T-helper 1 cell (primary cell): ENCODE results near the gene PHLDB3.

Source experiments
- DNase-seq, 5 donors: peaks; one replicate each; pipeline ENCODE4 v3.0.0-alpha.2; 2012 to 2020

Gene PHLDB3

DNA sequence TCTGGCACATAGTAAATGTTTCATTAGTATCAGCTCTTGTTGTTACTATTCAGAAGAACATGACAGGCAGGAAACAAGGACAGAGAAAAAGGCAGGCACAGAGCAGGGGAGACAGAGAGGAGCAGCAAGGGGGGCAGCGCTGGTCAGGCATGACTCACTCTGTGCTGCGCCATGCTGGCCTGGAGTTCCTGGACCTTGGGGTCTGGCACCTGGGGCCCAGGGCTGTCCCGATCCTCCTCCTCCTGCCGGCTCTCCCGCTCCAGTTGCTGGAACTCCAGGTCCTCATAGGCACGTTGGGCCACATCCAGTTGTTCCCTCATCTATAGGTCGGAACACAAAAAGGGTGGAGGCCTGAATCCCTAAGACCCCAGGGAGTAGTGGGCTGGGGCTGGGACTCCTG, 7.6 kb downstream of the PHLDB3 start:
- no peak for DNase-seq

DNA sequence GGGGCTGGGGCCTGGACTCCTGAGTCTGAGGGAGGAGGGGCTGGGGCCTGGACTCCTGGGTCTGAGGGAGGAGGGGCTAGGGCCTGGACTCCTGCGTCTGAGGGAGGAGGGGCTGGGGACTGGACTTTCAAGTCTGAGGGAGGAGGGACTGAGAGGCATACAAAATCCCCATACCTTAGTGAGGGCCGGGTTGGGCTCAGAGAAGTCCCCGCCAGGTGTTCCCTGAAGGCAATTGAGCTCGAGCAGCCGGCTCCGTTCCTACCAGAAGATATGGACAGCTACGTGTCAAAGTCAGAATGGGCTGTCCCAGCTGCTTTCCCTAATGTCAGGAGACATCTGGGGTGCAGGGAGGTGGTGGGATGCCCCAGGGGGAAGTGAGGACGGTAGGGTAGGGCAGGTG, 9.5 kb downstream of the PHLDB3 start:
- no peak for DNase-seq

- no peak for DNase-seq
Measured at GRCh38 chr19:43490759-43491158, 13.8 kb downstream of the PHLDB3 start.

- DNase-seq: no peak
Measured at GRCh38 chr19:43489979-43490599, 14.5 kb downstream of the PHLDB3 start.

GRCh38 chr19:43489310-43489709, 15.2 kb downstream of the PHLDB3 start:
- DNase-seq: no peak

DNA sequence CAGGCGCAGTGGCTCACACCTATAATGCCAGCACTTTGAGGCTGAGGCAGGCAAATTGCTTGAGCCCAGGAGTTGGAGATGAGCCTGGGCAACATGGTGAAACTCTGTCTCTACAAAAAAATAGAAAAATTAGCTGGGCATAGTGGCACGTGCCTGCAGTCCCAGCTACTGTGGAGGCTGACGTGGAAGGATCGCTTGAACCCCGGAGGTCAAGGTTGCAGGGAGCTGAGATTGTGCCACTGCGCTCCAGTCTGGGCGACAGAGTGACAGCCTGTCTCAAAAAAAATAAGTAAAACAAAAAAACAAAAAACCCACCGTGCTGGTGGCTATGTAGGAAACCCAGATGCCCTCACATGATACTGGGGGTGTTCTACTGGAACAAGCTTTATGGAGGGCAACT, 16.4 kb downstream of the PHLDB3 start:
- DNase-seq: no peak

DNA sequence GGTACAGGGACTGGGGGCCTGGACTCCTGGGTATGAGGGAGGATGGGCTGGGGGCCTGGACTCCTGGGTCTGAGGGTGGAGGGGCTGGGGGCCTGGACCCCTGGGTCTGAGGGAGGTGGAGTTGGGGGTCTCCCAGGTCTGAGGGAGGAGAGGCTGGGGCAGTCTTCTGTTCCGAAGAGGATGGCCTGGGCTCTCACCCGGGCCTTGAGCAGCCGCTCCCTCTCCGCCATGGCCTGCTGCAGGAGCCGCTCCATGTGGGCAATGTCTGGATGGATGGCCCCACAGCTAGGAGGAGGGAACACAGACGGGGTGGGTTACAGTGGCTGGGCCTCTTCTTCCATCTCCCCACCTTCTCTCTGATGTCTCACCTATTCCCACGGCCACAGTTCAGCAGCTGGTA, 18.1 kb downstream of the PHLDB3 start:
- no peak for DNase-seq

DNA sequence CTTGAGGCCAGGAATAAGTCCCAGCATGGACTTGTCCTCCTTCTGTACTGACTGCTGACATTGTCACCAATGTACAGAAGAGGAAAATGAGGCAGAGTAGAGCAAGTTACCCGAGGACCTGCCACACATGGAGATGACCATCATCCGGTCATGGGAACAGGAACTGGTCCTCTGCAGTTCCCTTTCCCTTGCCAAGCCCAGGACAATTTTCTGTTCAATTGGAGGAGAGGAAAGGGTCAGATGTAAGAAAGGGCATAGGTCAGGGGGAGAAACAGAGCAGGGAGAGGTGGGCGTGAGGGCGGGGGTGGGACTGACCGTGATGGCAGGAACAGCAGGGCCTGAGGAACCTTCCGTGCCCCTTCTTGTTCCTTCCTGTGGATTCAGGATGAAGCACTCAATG, 18.6 kb downstream of the PHLDB3 start:
- no peak for DNase-seq

GRCh38 chr19:43483281-43483680, 21.3 kb downstream of the PHLDB3 start:
- DNase-seq: no peak

- no peak for DNase-seq
Measured at GRCh38 chr19:43482193-43482592, 22.4 kb downstream of the PHLDB3 start.

DNA sequence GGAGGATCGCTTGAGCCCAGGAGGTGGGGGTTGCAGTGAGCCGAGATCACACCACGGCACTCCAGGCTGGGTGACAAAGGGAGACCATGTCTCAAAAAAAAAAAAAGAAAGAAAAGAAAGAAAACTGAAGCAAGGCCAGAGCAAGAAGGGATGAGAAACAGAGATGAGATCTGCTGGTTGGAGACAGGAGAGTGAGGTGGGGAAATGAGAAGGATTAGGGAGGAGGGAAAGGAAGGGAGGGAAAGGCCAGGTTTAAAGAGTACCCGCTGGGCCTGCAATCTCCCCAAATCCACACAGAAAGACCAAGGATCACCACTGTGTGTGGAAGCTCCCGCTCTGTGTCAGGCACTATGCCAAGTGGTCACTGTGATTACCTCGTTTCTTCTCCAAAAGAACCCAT, 22.8 kb downstream of the PHLDB3 start:
- DNase-seq: no peak

GRCh38 chr19:43480574-43480973, 24.0 kb downstream of the PHLDB3 start:
- DNase-seq: no peak

DNA sequence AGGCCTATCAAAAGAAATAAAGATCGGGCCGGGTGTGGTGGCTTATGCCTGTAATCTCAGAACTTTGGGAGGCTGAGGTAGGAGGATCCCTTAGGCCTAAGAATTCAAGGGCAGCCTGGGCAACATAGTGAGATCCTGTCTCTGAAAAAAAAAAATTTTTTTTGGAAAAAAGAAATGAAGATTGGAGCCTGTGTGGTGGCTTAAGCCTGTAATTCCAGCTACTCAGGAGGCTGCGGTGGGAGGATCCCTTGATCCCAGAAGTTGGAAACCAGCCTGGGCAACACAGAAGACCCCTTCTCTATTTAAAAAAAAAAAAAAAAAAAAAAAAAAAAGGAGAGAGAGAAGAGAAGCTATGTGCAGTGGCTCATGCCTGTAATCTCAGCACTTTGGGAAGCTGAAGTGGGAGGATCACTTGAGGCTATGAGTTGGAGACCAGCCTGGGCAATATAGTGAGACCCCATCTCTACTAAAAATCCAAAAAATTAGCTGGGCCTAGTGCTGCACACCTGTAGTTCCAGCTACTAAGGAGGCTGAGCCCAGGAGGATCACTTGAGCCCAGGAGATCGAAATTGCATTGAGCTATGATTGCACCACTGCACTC, 24.5 kb downstream of the PHLDB3 start:
- DNase-seq: no peak

GRCh38 chr19:43479226-43479625, 25.3 kb downstream of the PHLDB3 start:
- no peak for DNase-seq

DNA sequence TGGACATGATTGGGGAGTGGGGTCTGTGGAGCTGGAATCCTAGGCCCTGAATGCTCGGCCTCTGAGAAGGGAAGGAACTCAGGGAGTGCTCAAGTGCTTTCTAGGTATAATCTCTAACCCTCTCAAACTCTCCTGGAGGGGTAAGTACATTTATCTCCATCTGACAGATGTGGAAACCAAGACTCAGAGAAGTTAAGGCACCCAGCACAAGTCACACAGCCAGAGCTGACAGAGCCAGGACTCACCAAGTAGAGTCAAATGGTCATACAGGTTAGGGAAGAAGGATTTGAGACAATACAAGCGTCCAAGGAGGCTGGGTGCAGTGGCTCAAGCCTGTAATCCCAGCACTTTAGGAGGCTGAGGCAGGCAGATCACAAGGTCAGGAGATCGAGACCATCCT, 26.2 kb downstream of the PHLDB3 start:
- no peak for DNase-seq

DNA sequence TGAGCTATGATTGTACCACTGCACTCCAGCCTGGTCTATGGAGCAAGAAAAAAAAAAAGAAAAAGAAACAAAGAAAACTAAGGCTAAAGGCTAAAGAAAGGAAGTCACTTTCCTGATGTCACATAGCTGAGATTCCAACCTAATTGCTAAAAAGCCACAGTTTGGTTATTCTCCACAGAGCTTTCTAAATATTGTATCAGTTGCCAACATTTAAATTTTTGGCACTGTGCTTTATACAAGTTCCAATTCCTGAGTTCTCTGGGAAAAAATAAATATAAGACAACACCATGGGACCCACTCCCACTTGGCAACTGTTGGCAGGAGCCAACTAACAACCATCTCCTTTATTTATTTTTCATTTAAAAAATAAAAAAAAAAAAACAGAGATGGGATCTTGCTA, 27.9 kb downstream of the PHLDB3 start:
- no peak for DNase-seq

GRCh38 chr19:43474986-43475705, 29.4 kb downstream of the PHLDB3 start:
- DNase-seq: peak; percentile 85 to 97 (median 96)

- no peak for DNase-seq
Measured at GRCh38 chr19:43474487-43474886, 30.1 kb downstream of the PHLDB3 start.

DNA sequence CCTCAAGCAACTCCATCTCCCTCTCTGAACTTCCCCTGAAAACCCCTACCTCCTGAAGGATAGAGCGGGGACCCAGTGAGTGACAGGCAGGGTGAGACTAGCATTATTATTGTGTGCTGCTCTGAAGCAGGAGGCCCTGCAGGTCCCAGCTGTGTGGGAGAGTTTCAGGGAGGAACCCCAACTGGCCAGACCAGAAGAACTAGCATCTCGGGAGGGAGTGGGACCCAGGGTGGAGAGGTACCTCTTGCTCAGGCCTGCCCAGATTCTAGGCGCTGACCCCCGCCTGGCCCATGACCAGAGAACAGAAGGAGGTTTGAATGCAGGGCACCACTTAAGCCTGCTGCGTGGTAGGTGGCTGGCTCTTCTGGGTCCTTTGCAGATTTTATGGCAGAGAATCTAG, 33.5 kb downstream of the PHLDB3 start:
- DNase-seq: no peak

DNA sequence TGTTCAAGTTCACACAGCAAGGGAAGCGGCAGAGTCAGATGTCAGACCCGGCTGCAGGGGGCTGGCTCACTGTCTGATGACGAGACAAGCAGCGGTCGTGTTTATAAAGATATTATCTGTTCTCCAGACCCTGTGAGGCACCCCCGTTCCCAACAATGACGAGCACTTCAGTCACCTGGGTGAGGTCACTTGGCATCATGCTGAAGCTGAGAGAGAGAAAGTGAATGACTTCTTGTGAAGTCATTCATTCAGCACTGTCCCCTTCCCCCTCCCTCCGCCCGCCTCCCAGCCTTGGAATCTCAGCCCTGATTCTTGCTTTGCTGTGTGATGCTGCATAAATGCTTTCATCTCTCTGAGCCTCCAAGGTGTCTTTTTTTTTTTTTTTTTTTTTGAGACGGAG, 34.3 kb downstream of the PHLDB3 start:
- DNase-seq: peak in 3 of 5 donors; percentile 47 to 51 (median 51)

- DNase-seq: peak in 1 of 5 donors; percentile 23
Measured at GRCh38 chr19:43469160-43469480, 35.4 kb downstream of the PHLDB3 start.

- no peak for DNase-seq
Measured at GRCh38 chr19:43468354-43469159, 36.0 kb downstream of the PHLDB3 start.

DNA sequence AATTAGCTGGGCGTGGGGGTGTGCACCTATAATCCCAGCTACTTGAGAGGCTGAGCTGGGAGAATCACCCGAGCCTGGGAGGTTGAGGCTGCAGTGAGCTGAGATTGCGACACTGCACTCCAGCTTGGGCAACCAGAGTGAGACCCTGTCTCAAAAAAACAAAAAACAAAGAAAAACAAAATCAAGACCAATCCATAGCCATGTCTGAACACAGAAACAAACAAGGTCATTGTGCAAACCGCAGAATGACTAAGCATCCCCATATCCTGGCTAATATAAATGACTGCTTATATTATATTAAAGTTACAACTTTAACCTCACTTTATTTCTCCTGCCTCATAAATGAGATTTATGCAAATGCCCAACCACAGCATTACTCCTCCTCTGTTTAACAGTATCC, 36.8 kb downstream of the PHLDB3 start:
- DNase-seq: no peak

GRCh38 chr19:43467276-43467675, 37.3 kb downstream of the PHLDB3 start:
- no peak for DNase-seq
